ENCODE results near the gene PCDHGA1. TPM values are rescaled to one million over a fixed set of nuclear protein-coding genes. Genes with fewer than 3 reads are reported as not detected.
"Not testable (repeated sequence)": the region's sequence is repeated elsewhere in the genome, so short reads cannot be mapped to it uniquely, and the experiment has no call there.

PCDHGA1 gene
- total RNA-seq, result under 1 TPM; 0.26 to 0.38 (median 0.33) TPM

- 27% methylated on average over 21 of the region's 21 CpGs for WGBS
- no peak for DNase-seq (ENCODE audit: low spot score in 2 of 2)
- Histone ChIP-seq H3K9me3 (peaks cover 43% of the 10 kb centered on the region), H3K36me3 (no peaks in the 10 kb centered on the region), H3K4me1 (no peaks in the 10 kb centered on the region), H3K27me3 (peaks cover 46% of the 10 kb centered on the region), H3K27ac (no peak within 1 kb of the TSS), H3K4me3 (no peak within 1 kb of the TSS)
- TF ChIP-seq CTCF (IDR thresholded peaks at IDR 0.05), result no peak
- no peak for TF ChIP-seq EP300 (IDR thresholded peaks at IDR 0.05)
- no peak for TF ChIP-seq POLR2A (IDR thresholded peaks at IDR 0.05)
These were observed at the start of gene PCDHGA1 for GRCh38 chr5:141330299-141331080. Gene PCDHGA1, plus strand, starts transcription at chr5:141330514.

- TF ChIP-seq CTCF (IDR thresholded peaks at IDR 0.05), result no peak
- no peak for TF ChIP-seq POLR2A (IDR thresholded peaks at IDR 0.05)
- TF ChIP-seq EP300 (IDR thresholded peaks at IDR 0.05), result no peak
- TF ChIP-seq POLR2AphosphoS5 (IDR thresholded peaks at IDR 0.05), result no peak
- whole genome bisulfite sequencing, result 96% methylated on average over 4 of the region's 4 CpGs
- Histone ChIP-seq H3K9me3 (peaks cover 84% of the 10 kb centered on the region), H3K4me1 (no peaks in the 10 kb centered on the region), H3K27me3 (no peaks in the 10 kb centered on the region), H3K27ac (no peak overlapping the region), H3K4me3 (no peak overlapping the region), H3K36me3 (peaks cover 15% of the 10 kb centered on the region)
- no peak for DNase-seq (ENCODE audit: low spot score in 2 of 2)
These were observed 31.9 kb upstream of the PCDHGA1 start for GRCh38 chr5:141298376-141298775.

- no peak for DNase-seq (ENCODE audit: low spot score in 2 of 2)
- Histone ChIP-seq H3K4me1 (no peaks in the 10 kb centered on the region), H3K27ac (no peak within 1 kb of the TSS), H3K4me3 (no peak within 1 kb of the TSS), H3K27me3 (no peaks in the 10 kb centered on the region), H3K36me3 (no peaks in the 10 kb centered on the region), H3K9me3 (peaks cover 87% of the 10 kb centered on the region)
- 38% methylated on average over 22 of the region's 36 CpGs for whole genome bisulfite sequencing
- TF ChIP-seq POLR2AphosphoS5 (IDR thresholded peaks at IDR 0.05) (no peak), CTCF (IDR thresholded peaks at IDR 0.05) (no peak), POLR2A (IDR thresholded peaks at IDR 0.05) (no peak), EP300 (IDR thresholded peaks at IDR 0.05) (no peak)
These were observed 26.6 kb upstream of the PCDHGA1 start, which contains the start of gene SLC25A2 for GRCh38 chr5:141303756-141304155. Gene SLC25A2, minus strand, starts transcription at chr5:141304049. Its CDS starts 184 bp downstream, at chr5:141303865.

GRCh38 chr5:141306630-141307029 lies 23.7 kb upstream of the PCDHGA1 start:
- no peak overlapping the region for H3K27ac ChIP-seq
- H3K4me1 ChIP-seq, result no peaks in the 10 kb centered on the region
- H3K9me3 ChIP-seq, result peaks cover 77% of the 10 kb centered on the region
- H3K27me3 ChIP-seq, result no peaks in the 10 kb centered on the region
- no peak overlapping the region for H3K4me3 ChIP-seq
- no peak for DNase-seq (ENCODE audit: low spot score in 2 of 2)
- no peaks in the 10 kb centered on the region for H3K36me3 ChIP-seq
- no peak for TF ChIP-seq POLR2AphosphoS5 (IDR thresholded peaks at IDR 0.05)
- no peak for TF ChIP-seq CTCF (IDR thresholded peaks at IDR 0.05)
- no peak for TF ChIP-seq POLR2A (IDR thresholded peaks at IDR 0.05)
- no peak for TF ChIP-seq EP300 (IDR thresholded peaks at IDR 0.05)
- WGBS, result 100% methylated on average over 1 of the region's 1 CpG

- no peak for TF ChIP-seq POLR2A (IDR thresholded peaks at IDR 0.05)
- TF ChIP-seq CTCF (IDR thresholded peaks at IDR 0.05), result no peak
- TF ChIP-seq POLR2AphosphoS5 (IDR thresholded peaks at IDR 0.05), result no peak
- TF ChIP-seq EP300 (IDR thresholded peaks at IDR 0.05), result no peak
- Histone ChIP-seq H3K4me1 (no peaks in the 10 kb centered on the region), H3K4me3 (no peak overlapping the region), H3K9me3 (peaks cover 78% of the 10 kb centered on the region), H3K36me3 (peaks cover 21% of the 10 kb centered on the region), H3K27ac (no peak overlapping the region), H3K27me3 (no peaks in the 10 kb centered on the region)
- DNase-seq (ENCODE audit: low spot score in 2 of 2), result no peak
These were observed 16.6 kb upstream of the PCDHGA1 start for GRCh38 chr5:141313711-141314110.

GRCh38 chr5:141316963-141317362 lies 13.4 kb upstream of the PCDHGA1 start:
- 88% methylated on average over 4 of the region's 4 CpGs for WGBS
- DNase-seq (ENCODE audit: low spot score in 2 of 2); H3K4me3 ChIP-seq; H3K27ac ChIP-seq; H3K27me3 ChIP-seq; H3K4me1 ChIP-seq: not testable (repeated sequence)
- Histone ChIP-seq H3K9me3 (peaks cover 68% of the 10 kb centered on the region), H3K36me3 (peaks cover 28% of the 10 kb centered on the region)
